HUES64 (cell line): ENCODE measurements around the gene USP40.

ENCODE experiments used
- H3K27ac ChIP-seq: 2 replicates; pipeline ENCODE4 v1.7.0; 2013; ENCODE audit warnings: low read depth, low read length, inconsistent platforms
- H3K27me3 ChIP-seq: 2 replicates; pipeline ENCODE4 v1.6.1; 2013; ENCODE audit warnings: mild to moderate bottlenecking, low read length; ENCODE audit not compliant: insufficient read depth
- H3K36me3 ChIP-seq: 2 replicates; pipeline ENCODE4 v1.6.1; 2013; ENCODE audit warnings: mild to moderate bottlenecking, low read length; ENCODE audit not compliant: insufficient read depth
- H3K4me1 ChIP-seq: 2 replicates; pipeline ENCODE4 v1.6.1; 2013; ENCODE audit warnings: mild to moderate bottlenecking, low read length, moderate library complexity; ENCODE audit not compliant: insufficient read depth
- H3K4me3 ChIP-seq: 2 replicates; pipeline ENCODE4 v1.5.1; 2013; ENCODE audit warnings: mild to moderate bottlenecking, low read length, moderate library complexity
- H3K9ac ChIP-seq: 2 replicates; pipeline ENCODE4 v1.6.1; 2013; ENCODE audit warnings: mild to moderate bottlenecking, low read depth, low read length
- H3K9me3 ChIP-seq: 2 replicates; pipeline ENCODE4 v1.6.1; 2013; ENCODE audit warnings: low read depth, low read length; ENCODE audit not compliant: insufficient read depth
- WGBS: fragments of 150-250, 120-280 bp; methylation state at CpG from one replicate; pipeline ENCODE4 v1.1.7; 2013; ENCODE audit warnings: missing lambda C conversion rate; 5-methylcytosine and 5-hydroxymethylcytosine counted together

The USP40 gene

DNA sequence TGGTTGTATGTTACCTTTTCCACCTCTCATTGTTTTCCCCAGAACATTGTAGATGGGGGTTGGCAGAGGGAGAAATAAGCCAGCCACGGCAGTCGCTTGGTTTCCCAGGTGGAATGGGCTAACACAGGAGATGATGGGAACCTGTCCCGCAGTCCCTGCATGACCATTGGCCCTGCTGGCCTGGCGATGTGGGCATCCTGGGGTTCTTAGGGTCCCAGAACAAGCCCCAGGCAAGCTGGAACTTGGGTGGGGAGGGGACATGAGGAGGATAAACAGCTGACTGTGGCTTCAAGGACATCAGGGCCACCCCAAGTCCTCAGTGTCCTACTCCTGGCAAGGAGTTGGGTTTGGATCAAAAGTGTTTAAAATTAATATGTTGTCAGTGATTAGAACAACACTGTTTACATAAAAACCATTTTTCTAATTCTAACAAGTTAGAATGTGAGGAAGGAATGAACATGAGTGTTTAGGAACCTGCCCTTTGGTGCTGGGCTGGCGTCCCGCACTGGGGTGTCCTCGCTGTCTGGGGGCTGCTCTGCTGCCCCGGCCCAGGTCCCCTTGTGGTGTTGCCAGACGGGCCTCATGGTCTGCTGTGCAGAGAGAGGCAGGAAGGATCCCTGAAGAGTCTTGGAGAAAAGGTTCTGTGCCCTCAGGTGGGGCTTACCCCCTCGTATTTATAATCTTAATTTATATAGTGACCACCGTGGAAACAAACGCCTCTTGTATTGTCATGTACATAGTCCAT lies 95.1 kb downstream of the USP40 start:
- 95% methylated on average over 11 of the region's 12 CpGs for WGBS
- Histone ChIP-seq H3K9ac (no peak overlapping the region), H3K4me3 (no peak overlapping the region), H3K9me3 (no peaks in the 10 kb centered on the region), H3K36me3 (peaks cover 16% of the 10 kb centered on the region), H3K27ac (no peak overlapping the region), H3K27me3 (no peaks in the 10 kb centered on the region), H3K4me1 (no peaks in the 10 kb centered on the region)

DNA sequence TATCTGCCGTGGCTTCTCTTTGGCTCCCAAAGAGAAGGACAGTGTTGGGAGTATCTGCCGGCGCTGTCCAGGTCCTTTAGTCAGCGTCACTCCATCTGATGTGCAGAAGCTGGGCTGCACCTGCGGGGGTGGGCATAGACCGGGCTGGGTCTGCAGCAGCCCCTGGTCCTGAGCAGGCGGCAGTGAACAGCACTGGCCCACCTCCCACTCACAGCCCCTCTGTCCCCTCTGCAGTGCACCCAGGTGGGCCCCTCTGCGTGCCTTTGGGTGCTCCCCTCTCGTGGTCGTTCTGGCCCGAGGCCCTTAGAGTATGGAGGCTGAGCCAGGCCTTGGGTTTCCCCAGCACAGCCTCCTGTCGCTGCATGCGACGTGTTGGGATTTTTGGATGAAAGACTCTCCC lies 95.7 kb downstream of the USP40 start:
- Histone ChIP-seq H3K27ac (no peak overlapping the region), H3K27me3 (no peaks in the 10 kb centered on the region), H3K4me1 (no peaks in the 10 kb centered on the region), H3K4me3 (no peak overlapping the region), H3K9me3 (no peaks in the 10 kb centered on the region), H3K9ac (no peak overlapping the region), H3K36me3 (peaks cover 22% of the 10 kb centered on the region)
- 92% methylated on average over 14 of the region's 14 CpGs for WGBS

DNA sequence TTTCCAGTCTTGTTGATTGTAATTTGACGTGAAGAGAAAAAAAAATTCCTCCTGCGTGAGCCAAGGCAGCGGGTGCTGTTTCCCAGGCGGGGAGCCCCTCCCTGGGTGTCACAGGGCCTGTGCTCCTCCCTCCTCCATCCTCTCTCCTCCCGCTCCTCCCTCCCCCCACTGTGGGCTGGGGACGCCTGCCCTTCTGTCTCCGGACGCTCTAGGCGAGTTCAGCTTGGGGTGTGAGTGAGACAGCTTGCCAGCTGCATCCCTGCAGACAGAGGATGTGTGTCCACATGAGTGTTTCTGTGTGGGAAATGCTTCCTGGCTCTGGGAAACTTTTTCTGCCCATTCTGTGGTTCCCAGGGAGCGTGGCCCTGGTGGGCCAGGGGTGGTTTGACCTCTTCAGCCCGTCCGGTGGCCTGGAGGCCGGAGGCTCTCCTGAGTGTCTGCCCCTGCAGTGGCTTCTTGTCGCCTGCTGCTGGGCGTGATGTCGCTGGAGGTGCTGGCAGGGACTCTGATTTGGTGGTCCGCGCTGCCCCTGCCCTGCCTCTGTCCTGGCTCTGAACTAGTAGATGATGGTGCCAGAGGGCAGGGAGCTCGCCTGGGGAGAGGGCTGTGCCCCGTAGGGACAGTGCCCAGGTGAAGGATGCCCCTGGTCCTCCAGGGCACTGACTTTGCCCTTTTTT lies 96.4 kb downstream of the USP40 start:
- 93% methylated on average over 20 of the region's 20 CpGs for WGBS
- no peak overlapping the region for H3K4me3 ChIP-seq
- no peak overlapping the region for H3K27ac ChIP-seq
- no peak overlapping the region for H3K9ac ChIP-seq
- no peaks in the 10 kb centered on the region for H3K9me3 ChIP-seq
- H3K36me3 ChIP-seq: peaks cover 25% of the 10 kb centered on the region
- H3K4me1 ChIP-seq: no peaks in the 10 kb centered on the region
- H3K27me3 ChIP-seq: no peaks in the 10 kb centered on the region

DNA sequence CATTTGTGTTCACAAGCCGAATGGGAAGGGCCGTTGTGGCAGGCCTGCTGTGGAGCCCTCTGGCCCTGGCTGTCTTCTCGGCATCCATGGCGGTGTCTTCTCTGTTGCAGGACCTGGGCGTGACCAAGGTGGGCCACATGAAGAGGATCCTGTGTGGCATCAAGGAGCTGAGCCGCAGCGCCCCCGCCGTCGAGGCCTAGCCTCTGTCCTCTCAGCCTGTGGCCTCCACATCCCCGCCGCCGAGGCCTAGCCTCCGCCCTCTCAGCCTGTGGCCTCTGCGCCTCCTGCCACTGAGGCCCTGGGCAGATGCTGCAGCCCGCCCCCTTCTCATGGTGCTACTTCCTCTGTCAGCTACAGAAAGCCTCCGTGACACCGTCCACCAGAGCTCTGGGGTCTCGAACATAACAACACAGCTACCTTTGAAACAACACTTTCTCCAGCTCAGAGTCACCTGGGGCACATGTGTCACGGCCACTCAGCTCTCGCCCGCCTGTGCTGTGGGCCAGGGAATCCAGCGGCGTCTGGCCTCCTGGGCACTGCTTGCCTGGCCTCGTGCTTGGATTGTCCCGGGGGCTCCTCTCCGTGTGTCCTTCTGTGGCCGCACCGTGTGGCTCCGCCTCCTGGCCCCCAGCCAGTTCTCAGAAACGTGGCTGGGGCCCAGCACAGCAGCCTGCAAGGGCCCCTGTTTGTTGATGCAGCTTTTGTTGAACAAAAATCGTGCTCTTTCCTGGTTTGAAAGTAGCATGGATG lies 97.1 kb downstream of the USP40 start:
- H3K4me3 ChIP-seq: no peak overlapping the region
- no peak overlapping the region for H3K27ac ChIP-seq
- H3K9ac ChIP-seq: no peak overlapping the region
- H3K27me3 ChIP-seq: no peaks in the 10 kb centered on the region
- no peaks in the 10 kb centered on the region for H3K9me3 ChIP-seq
- WGBS: 94% methylated on average over 32 of the region's 32 CpGs
- peaks cover 28% of the 10 kb centered on the region for H3K36me3 ChIP-seq
- H3K4me1 ChIP-seq: no peaks in the 10 kb centered on the region

DNA sequence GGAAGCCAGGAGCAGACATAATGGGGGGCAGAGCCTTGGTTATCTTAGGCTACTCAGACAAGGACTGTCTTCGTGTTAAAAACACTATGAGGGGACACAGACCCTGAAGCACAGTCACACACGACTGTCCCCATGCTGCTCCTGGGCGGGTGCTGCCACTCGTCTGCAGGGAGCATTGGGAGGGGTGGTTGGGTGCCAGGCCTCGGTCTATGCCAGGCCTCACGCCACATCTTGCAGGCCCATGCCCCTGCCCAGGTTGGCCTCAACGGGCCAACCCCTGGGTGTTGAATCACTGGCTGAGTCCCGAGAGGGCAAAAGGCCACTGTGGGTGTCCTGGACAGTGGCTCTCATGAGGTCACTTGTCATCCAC lies 97.9 kb downstream of the USP40 start:
- H3K9me3 ChIP-seq: no peaks in the 10 kb centered on the region
- no peaks in the 10 kb centered on the region for H3K27me3 ChIP-seq
- H3K9ac ChIP-seq: no peak overlapping the region
- H3K4me3 ChIP-seq: no peak overlapping the region
- H3K36me3 ChIP-seq: peaks cover 34% of the 10 kb centered on the region
- no peaks in the 10 kb centered on the region for H3K4me1 ChIP-seq
- 93% methylated on average over 8 of the region's 8 CpGs for WGBS
- H3K27ac ChIP-seq: no peak overlapping the region

DNA sequence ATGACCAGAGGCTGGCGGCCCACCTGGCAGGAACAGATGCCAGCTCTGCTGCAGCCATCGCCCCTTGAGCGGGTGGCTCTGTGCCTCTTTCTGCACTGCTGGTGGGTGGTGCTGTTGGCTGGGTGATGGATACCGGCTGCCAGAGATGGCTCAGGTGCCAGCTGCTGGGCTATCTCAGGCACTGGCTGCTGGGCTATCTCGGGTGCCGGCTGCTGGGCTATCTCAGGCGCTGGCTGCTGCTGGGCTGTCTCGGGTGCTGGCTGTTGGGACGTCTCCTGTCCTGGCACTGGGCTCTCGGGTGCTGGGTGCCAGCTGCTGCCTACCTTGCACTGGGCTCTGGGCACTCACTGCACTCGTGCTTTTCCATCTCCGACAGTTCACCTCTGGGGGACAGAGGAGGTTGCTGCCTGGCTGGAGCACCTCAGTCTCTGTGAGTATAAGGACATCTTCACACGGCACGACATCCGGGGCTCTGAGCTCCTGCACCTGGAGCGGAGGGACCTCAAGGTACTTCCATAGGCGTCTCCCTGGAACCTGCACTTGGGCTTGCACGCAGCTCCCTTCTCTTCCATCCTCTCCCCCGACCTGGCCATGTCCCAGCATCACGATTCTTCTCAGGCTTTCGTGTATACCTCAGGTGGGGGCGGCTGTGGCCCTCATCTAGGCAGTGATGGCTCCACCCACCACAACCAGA lies 98.4 kb downstream of the USP40 start:
- H3K27ac ChIP-seq: no peak overlapping the region
- H3K9ac ChIP-seq: no peak overlapping the region
- H3K4me3 ChIP-seq: no peak overlapping the region
- peaks cover 37% of the 10 kb centered on the region for H3K36me3 ChIP-seq
- H3K9me3 ChIP-seq: no peaks in the 10 kb centered on the region
- no peaks in the 10 kb centered on the region for H3K4me1 ChIP-seq
- H3K27me3 ChIP-seq: no peaks in the 10 kb centered on the region
- WGBS: 97% methylated on average over 22 of the region's 22 CpGs

DNA sequence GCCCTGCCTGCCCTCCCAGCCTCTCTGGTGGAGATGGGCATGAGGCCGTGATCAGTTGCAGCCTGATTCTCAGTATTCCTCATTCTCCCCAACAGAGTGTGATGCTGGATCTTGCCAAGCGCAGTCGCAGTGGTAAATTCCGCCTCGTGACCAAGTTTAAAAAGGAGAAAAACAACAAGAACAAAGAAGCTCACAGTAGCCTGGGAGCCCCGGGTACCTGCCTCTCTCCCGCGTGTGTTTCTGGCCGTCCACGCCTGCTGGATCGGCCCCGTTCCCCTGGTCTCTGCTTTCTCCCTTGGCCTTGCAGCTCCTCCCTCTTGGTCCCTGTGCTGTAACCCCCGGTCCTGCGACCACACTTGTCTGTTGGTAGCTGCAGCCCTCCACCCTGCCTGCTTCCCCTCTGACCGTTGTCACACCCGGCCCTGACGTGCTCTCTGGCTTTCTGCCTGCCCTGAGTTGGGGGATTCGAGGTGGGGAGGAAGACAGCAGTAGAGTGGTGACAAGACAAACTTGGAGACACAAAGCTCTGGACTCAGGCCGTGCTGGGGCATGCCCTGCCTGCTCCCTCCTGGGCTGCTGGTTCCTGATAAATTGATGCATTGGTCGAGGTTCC lies 99.5 kb downstream of the USP40 start:
- Histone ChIP-seq H3K27ac (no peak overlapping the region), H3K9ac (no peak overlapping the region), H3K36me3 (peaks cover 47% of the 10 kb centered on the region), H3K9me3 (no peaks in the 10 kb centered on the region), H3K27me3 (no peaks in the 10 kb centered on the region), H3K4me3 (no peak overlapping the region), H3K4me1 (no peaks in the 10 kb centered on the region)
- 96% methylated on average over 20 of the region's 20 CpGs for WGBS

DNA sequence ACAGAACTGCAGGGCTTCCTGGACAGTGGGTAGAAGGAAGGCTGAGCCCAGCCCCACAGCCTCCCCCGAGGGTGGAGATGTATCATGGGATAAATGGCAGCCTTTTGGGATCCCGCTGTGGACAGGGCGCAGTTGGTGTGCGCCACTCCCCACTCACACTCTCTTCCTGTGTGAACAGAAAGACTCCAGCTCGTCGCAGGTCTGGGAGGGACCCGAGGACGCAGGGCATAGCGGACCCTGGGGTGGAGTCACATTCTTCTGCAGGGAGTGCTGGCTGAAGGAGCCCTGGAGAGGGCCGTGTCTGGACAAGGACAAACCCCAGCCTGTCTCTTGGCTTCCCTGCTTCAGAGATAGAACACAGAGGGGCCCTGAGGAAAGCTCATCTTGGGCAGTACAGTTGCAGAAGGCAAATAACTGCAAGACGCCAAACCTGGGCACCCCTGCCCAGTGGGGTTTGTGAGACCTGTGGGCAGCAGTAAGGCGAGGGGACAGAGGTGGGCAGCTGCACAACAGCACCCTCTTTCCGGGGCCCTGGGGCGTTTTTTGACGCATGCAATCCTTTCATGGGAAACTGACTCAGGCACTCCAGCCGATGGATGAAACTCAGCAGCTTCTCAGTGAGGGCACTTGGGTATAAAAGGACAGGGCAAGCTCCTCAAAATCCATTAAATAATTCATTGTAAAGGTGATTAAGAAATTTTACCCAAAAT lies 101.9 kb downstream of the USP40 start:
- no peak overlapping the region for H3K27ac ChIP-seq
- H3K9me3 ChIP-seq: no peaks in the 10 kb centered on the region
- WGBS: 95% methylated on average over 16 of the region's 16 CpGs
- peaks cover 59% of the 10 kb centered on the region for H3K36me3 ChIP-seq
- no peak overlapping the region for H3K4me3 ChIP-seq
- no peaks in the 10 kb centered on the region for H3K27me3 ChIP-seq
- H3K9ac ChIP-seq: no peak overlapping the region
- no peaks in the 10 kb centered on the region for H3K4me1 ChIP-seq

DNA sequence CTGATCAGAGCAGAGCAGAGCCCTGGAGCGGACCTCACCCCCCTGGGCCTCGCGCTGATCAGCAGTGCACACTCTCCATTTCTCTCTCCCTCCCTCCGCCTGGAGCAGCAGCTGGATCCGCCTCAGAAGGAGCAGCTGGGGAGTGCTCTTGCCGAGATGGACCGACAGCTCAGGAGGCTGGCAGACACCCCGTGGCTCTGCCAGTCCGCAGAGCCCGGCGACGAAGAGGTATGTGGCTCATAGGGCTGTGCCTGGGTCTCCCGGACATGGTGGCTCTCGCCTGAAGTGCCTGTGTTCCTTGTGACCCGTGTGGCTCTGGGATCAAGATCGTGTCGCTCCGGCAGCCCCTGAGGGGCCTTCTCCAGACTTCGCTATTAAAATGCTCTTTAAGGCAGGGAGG lies 102.5 kb downstream of the USP40 start:
- H3K27ac ChIP-seq: no peak overlapping the region
- H3K9ac ChIP-seq: no peak overlapping the region
- H3K4me1 ChIP-seq: no peaks in the 10 kb centered on the region
- peaks cover 55% of the 10 kb centered on the region for H3K36me3 ChIP-seq
- H3K27me3 ChIP-seq: no peaks in the 10 kb centered on the region
- WGBS: 96% methylated on average over 19 of the region's 19 CpGs
- no peak overlapping the region for H3K4me3 ChIP-seq
- H3K9me3 ChIP-seq: no peaks in the 10 kb centered on the region

DNA sequence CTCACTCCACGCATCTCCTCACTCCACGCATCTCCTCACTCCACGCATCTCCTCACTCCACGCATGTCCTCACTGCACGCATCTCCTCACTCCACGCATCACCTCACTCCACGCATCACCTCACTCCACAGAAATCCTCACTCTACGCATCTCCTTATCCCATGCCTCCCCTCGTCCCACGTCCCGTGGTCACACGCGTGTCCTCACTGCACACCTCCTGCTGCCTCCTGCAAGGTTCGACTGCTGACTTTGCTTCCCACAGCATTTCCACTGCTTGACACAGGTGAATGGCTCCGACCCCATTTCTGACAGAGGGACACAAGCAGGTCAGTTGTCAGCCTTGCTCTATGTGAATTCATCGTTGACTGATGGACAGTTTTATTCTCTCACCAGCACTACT lies 103.0 kb downstream of the USP40 start:
- H3K4me3 ChIP-seq: no peak overlapping the region
- H3K27me3 ChIP-seq: no peaks in the 10 kb centered on the region
- 90% methylated on average over 16 of the region's 16 CpGs for WGBS
- H3K27ac ChIP-seq: no peak overlapping the region
- H3K36me3 ChIP-seq: peaks cover 50% of the 10 kb centered on the region
- no peak overlapping the region for H3K9ac ChIP-seq
- H3K9me3 ChIP-seq: no peaks in the 10 kb centered on the region
- no peaks in the 10 kb centered on the region for H3K4me1 ChIP-seq
